ENCODE data around the gene MGMT. TPM values are rescaled to one million over a fixed set of nuclear protein-coding genes. Genes with fewer than 3 reads are reported as not detected.

Gene MGMT
- total RNA-seq, 1 experiment from 2014 or later, result 11.5 TPM

DNA sequence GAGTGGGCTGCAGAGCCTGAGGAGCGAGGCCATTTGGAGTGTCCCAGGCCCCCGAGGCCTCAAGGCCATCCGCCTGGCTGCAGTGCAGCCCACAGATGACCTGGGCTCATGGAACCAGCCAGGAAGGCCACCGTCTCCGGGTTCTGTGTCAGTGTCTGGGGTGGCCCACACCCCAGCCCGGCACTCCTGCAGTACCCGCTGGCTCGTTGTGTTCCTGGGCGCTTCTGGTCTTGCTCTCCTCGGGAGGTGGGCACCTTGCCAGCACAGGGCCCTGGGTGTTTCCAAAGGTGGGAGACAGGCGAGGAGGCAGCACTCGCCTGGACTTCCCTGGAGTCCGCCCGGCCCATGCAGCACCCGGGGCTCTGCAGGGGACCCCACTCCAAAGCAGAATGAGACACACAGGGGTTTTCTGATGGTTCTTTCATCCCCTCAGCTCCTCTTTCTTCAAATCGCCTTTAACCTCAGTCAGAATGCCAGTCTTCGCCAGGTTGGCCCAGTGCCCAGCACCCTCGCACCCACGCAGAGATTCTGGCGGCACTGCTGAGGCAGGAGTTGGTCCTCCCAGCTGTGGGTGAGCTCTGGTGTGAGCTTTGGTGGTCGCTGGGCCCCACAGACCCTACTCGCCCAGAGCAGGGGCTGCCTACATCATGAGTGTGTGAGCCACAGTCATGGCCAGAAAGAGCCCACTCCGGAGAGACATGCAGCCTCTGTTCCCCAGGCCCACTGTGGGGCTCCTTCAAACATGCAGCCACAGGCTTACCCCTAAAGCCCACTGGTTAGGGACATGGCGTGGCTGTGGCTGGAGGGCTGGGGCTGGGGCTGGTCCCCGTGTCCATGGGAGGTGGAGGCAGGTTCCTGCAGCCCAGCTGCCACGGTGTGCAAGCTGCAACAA is 341.3 kb downstream of the MGMT start:
- TF ChIP-seq FOSL1 (IDR thresholded peaks at IDR 0.05; ENCODE audit: low read depth), result no peak
- no peak for TF ChIP-seq CEBPB (IDR thresholded peaks at IDR 0.05; ENCODE audit: low read depth)
- TF ChIP-seq YY1 (IDR thresholded peaks at IDR 0.05; ENCODE audit: extremely low read depth, insufficient replicate concordance, low read depth, low read length), result no peak
- TF ChIP-seq TCF7L2 (IDR thresholded peaks at IDR 0.05; ENCODE audit: borderline replicate concordance, extremely low read depth, insufficient read depth, insufficient read length), result no peak
- TF ChIP-seq, protein P1, sequence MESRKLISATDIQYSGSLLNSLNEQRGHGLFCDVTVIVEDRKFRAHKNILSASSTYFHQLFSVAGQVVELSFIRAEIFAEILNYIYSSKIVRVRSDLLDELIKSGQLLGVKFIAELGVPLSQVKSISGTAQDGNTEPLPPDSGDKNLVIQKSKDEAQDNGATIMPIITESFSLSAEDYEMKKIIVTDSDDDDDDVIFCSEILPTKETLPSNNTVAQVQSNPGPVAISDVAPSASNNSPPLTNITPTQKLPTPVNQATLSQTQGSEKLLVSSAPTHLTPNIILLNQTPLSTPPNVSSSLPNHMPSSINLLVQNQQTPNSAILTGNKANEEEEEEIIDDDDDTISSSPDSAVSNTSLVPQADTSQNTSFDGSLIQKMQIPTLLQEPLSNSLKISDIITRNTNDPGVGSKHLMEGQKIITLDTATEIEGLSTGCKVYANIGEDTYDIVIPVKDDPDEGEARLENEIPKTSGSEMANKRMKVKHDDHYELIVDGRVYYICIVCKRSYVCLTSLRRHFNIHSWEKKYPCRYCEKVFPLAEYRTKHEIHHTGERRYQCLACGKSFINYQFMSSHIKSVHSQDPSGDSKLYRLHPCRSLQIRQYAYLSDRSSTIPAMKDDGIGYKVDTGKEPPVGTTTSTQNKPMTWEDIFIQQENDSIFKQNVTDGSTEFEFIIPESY (IDR thresholded peaks at IDR 0.05; ENCODE audit: extremely low read depth, insufficient replicate concordance, low read length), result no peak
- no peak for TF ChIP-seq CBX3 (IDR thresholded peaks at IDR 0.05; ENCODE audit: low read depth)
- TF ChIP-seq JUND (IDR thresholded peaks at IDR 0.05), result no peak
- TF ChIP-seq, protein P2, sequence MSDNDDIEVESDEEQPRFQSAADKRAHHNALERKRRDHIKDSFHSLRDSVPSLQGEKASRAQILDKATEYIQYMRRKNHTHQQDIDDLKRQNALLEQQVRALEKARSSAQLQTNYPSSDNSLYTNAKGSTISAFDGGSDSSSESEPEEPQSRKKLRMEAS (IDR thresholded peaks at IDR 0.05), result no peak
- no peaks in the 10 kb centered on the region for H3K27me3 ChIP-seq (ENCODE audit: insufficient read depth, low read length)
- RAD21 ChIA-PET (ENCODE audit: low non-redundant PET in 1 of 2, low total read pairs in 2 of 2, uncharacterized antibody in 2 of 2, unreplicated experiment in 2 of 2), result no interaction called here
- H3K9me2 ChIP-seq (ENCODE audit: insufficient read depth), result no peaks in the 10 kb centered on the region
- POLR2A ChIA-PET, result no interaction called here
- DNase-seq (ENCODE audit: low read depth, low spot score) (no peak), ATAC-seq (no peak)
- H3K9ac ChIP-seq (ENCODE audit: low read length), result no peak overlapping the region
- H3K9me3 ChIP-seq (ENCODE audit: control insufficient read depth in 1 of 2, insufficient read depth in 1 of 2, low read depth in 1 of 2, low read length in 2 of 2), result no peaks in the 10 kb centered on the region
- no peak overlapping the region for H3K4me3 ChIP-seq (replicated peaks in 1 of 2; ENCODE audit: low read depth in 1 of 2, low read length in 2 of 2)
- CTCF ChIA-PET, result no interaction called here
- H3K4me1 ChIP-seq (ENCODE audit: control insufficient read depth in 1 of 2, insufficient read depth in 2 of 2, low read length in 2 of 2), result no peaks in the 10 kb centered on the region
- no peaks in the 10 kb centered on the region for H3K36me3 ChIP-seq (ENCODE audit: control insufficient read depth in 1 of 2, insufficient read depth in 2 of 2, low read length in 2 of 2)
- H3K27ac ChIP-seq (ENCODE audit: low read depth, low read length), result no peak overlapping the region
- H3K4me2 ChIP-seq (ENCODE audit: low read length), result no peak overlapping the region
- H2AFZ ChIP-seq (ENCODE audit: low read depth, low read length, poor library complexity, severe bottlenecking), result no peak overlapping the region
- intact Hi-C loops (cut with micrococcal nuclease), result no loop called here
- no peaks in the 10 kb centered on the region for H4K20me1 ChIP-seq (ENCODE audit: insufficient read depth)
- H3K79me2 ChIP-seq (ENCODE audit: insufficient read depth, low read length), result no peaks in the 10 kb centered on the region
- no TSS peak for BruUV-seq (replicated peaks)
